ENCODE measurements around the gene TSKU.
A peak's percentile ranks its signal among the peaks of the same experiment; 100 is the strongest.
"Not testable (repeated sequence)": the region's sequence is repeated elsewhere in the genome, so short reads cannot be mapped to it uniquely, and the experiment has no call there.

The TSKU gene

GRCh38 chr11:76803023-76803422 is 19.9 kb downstream of the TSKU start:
- no peak for DNase-seq

GRCh38 chr11:76803811-76804600 is 20.9 kb downstream of the TSKU start:
- DNase-seq: no peak

- no peak for DNase-seq
These were observed 22.2 kb downstream of the TSKU start for GRCh38 chr11:76805206-76805913.

GRCh38 chr11:76806131-76806530 is 23.0 kb downstream of the TSKU start:
- DNase-seq: no peak

GRCh38 chr11:76806608-76807205 is 23.6 kb downstream of the TSKU start:
- no peak for DNase-seq

GRCh38 chr11:76807206-76807875 is 24.2 kb downstream of the TSKU start:
- DNase-seq: peak; percentile 83

GRCh38 chr11:76808171-76808570 is 25.0 kb downstream of the TSKU start:
- DNase-seq: no peak

DNA sequence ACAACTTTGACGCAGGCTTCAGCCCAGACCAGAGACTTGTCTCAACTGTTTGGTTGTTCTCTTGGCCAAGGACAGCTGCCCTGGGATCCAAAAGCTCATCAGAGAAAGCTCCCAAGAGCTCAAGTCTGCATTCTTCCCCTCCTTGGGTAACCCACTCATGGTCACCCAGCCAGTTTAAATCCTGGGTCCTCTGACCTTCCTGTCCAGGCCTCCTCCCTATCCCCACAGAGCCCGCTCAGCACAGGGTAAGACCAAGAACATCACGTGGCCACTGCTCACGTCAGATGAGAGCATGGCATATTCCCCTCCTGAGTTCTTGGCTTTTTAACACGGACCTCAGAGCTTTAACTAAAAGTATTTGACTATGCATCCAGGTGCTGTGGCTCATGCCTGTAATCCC is 25.8 kb downstream of the TSKU start:
- DNase-seq: no peak

- DNase-seq: peak; percentile 73
These were observed 27.1 kb downstream of the TSKU start for GRCh38 chr11:76810151-76810853.

GRCh38 chr11:76811259-76811658 is 28.1 kb downstream of the TSKU start:
- DNase-seq: no peak

GRCh38 chr11:76814414-76814813 is 31.3 kb downstream of the TSKU start:
- no peak for DNase-seq

GRCh38 chr11:76815678-76816077 is 32.5 kb downstream of the TSKU start:
- DNase-seq: not testable (repeated sequence)

GRCh38 chr11:76820184-76820566 is 37.0 kb downstream of the TSKU start:
- DNase-seq: no peak

GRCh38 chr11:76821396-76821795 is 38.2 kb downstream of the TSKU start:
- not testable (repeated sequence) for DNase-seq

DNA sequence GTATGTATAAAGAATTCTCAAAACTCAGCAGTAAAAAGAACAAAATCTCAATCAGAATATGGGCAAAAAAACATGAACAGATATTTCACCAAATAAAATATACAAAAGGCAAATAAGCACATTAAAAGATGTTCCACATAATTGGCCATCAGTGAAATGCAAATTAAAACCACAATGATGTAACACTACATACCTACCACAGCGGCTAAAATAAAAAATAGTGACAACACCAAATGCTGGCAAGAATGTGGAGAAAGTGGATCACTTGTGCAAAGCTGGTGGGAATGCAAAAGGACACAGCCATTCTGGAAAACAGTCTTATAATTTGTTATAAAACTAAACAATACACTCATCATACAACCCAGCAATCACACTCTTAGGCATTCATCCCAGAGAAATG is 39.2 kb downstream of the TSKU start:
- DNase-seq: no peak

- DNase-seq: no peak
These were observed 40.4 kb downstream of the TSKU start for GRCh38 chr11:76823481-76824028.

GRCh38 chr11:76824083-76824939 is 41.2 kb downstream of the TSKU start:
- DNase-seq: peak; percentile 79

- DNase-seq: no peak
These were observed 42.0 kb downstream of the TSKU start for GRCh38 chr11:76824980-76825725.

GRCh38 chr11:76825726-76826396 is 42.7 kb downstream of the TSKU start:
- peak; percentile 42 for DNase-seq

DNA sequence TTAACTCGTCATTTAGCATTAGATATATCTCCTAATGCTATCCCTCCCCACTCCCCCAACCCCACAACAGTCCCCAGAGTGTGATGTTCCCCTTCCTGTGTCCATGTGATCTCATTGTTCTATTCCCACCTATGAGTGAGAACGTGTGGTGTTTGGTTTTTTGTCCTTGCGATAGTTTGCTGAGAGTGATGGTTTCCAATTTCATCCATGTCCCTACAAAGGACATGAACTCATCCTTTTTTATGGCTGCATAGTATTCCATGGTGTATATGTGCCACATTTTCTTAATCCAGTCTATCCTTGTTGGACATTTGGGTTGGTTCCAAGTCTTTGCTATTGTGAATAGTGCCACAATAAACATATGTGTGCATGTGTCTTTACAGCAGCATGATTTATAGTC is 43.4 kb downstream of the TSKU start:
- DNase-seq: not testable (repeated sequence)
